Panc1 (cell line): ENCODE results near the gene KPNA4.

Experiments
- CTCF ChIP-seq: fragments of 450-650 bp; IDR thresholded peaks from 2 replicates; pipeline ENCODE4 v1.5.1; 2017; ENCODE audit warnings: mild to moderate bottlenecking
- POLR2AphosphoS5 ChIP-seq: IDR thresholded peaks from 2 replicates; pipeline ENCODE4 v1.6.1; 2012; ENCODE audit warnings: mild to moderate bottlenecking, low read depth, low read length, moderate library complexity
- REST ChIP-seq, 2 experiments: IDR thresholded peaks; 2 replicates each; pipeline ENCODE4 v1.6.1; 2011 to 2012; ENCODE audit warnings: low read depth in 2 of 2, control low read depth in 1 of 2, low read length in 1 of 2, mild to moderate bottlenecking in 1 of 2, moderate library complexity in 1 of 2; ENCODE audit not compliant: insufficient read depth in 1 of 2
- SIN3A ChIP-seq: IDR thresholded peaks from 2 replicates; pipeline ENCODE4 v1.6.1; 2012; ENCODE audit warnings: low read depth, mild to moderate bottlenecking, low read length, moderate library complexity, borderline replicate concordance; ENCODE audit not compliant: insufficient read depth
- TCF7L2 ChIP-seq: IDR thresholded peaks from 2 replicates; pipeline ENCODE4 v1.6.1; 2011; ENCODE audit warnings: mild to moderate bottlenecking, low read depth, low read length, inconsistent platforms

GRCh38 chr3:160580938-160581337 lies 15.6 kb upstream of the KPNA4 start:
- TF ChIP-seq CTCF (no peak), REST (IDR thresholded peaks at IDR 0.05; ENCODE audit: insufficient read depth in 1 of 2, low read depth in 2 of 2, low read length in 1 of 2) (no peak), SIN3A (no peak), POLR2AphosphoS5 (no peak), TCF7L2 (no peak)
